Lung microvascular endothelial cell (primary cell): ENCODE results near the gene P2RY11. TPM values are rescaled to one million over a fixed set of nuclear protein-coding genes. Genes with fewer than 3 reads are reported as not detected.

ENCODE experiments used
- DNase-seq, 2 donors: peaks; one replicate each; pipeline versions ENCODE4 v3.0.0 to v3.0.0-alpha.2; 2010; ENCODE audit warnings: low read depth in 2 of 2
- total RNA-seq: library from RNA; depleted of rRNA; stranded (reverse); fragments of >200 nt; gene quantifications from 2 replicates; pipeline ENCODE4 v1.2.1, GENCODE V29; 2014

Gene P2RY11
- total RNA-seq, 1 donor from 2014 or later = 1.8 TPM

DNA sequence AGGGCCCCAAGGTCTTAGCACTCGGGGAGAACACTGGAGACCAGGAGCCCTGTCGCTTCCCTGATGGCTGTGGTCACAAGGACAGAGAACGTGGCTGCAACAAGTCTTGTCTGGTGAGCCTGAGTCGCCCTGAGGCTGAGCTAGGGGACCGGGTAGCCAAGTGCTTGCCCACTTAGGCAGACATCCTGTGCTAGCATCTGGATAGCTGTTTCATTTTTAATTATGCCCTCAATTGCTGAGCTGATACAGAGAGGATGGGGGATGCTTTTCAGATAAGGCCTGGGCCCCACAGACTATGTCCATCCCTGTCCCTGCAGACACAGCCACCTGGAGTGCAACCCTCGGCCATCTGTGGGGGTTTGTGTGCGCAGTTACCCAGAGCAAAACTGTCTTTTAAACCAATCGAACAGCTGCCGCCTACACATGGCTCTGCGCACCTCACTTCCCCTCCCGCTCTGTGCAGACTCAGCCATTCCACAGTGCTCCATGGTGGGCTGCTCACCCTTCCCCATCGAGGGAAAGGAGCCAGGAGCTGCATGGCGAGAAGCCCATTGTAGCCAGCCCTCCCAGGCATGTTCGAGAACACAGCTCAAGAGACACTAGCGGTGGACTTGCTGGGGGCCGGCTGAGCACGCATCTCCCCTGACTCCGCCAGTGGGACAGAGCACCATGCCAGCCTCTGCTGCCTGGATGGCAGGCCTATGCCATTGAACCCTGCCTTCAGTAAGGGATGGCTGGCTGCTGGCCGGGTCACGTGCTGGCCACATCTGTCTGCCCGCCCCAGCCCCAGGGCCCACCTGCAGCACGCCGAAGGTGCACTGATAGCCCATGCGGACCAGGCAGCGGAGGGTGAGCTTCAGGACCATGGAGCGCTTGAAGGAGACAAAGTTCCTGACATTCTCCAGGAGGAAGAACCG, 27.6 kb downstream of the P2RY11 start:
- no peak for DNase-seq

DNA sequence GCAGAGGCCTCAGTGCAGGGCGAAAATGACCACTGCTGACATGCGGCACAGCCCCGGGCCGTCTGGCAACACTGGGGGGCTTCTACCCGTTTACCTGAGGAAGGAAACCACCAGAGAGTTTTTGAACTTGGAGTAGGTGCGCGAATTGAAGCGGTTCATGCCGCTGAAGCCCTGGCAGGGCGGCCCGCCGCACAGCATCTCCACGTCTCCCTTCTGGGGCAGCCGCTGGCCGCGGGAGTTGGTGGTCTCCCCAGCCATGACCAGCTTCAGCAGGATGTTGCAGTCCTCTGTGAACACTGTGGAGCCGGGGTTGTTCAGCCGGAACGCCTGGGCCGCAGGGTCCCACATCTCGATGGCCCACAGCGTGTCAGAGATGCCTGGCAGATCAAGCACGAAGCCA, 28.5 kb downstream of the P2RY11 start:
- DNase-seq = no peak

DNA sequence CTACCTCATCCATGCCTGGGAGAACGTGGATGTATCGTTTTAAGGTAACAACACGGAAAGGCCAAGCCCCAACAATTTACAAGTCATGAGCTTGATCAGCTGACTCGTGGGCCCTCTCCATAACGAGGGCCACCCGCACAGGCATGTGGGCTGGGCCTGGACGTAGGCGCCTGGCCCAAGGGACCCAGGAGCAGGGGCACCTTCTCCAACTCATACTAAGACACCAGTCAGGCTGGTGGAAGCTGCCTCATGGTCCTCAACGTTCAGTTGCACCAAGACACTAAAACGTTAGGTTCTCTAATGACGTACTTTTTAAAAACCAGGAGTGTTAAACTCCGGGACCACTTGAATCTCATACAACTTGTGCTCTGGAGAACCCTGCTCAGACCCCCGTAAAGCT, 30.0 kb downstream of the P2RY11 start:
- DNase-seq = no peak

DNA sequence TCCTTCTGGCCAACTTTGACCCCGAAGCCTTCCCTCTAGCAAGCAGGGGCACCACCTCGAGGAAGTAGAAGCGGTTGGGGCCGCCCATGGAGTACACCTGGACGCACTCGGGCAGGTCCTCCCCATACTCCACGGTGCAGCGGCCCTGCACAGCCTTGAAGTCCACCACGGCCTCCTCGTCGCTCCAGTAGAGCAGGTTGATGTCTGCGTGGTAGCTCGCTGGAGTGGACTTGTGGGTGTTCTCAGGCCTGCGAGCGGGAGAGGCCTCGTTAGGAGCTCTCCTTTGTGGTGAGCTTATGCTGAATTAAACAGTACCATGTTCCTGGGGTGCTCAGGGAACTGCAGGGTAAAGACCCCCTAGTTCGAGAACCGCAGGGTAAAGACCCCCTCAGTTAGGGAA, 30.5 kb downstream of the P2RY11 start:
- no peak for DNase-seq

DNA sequence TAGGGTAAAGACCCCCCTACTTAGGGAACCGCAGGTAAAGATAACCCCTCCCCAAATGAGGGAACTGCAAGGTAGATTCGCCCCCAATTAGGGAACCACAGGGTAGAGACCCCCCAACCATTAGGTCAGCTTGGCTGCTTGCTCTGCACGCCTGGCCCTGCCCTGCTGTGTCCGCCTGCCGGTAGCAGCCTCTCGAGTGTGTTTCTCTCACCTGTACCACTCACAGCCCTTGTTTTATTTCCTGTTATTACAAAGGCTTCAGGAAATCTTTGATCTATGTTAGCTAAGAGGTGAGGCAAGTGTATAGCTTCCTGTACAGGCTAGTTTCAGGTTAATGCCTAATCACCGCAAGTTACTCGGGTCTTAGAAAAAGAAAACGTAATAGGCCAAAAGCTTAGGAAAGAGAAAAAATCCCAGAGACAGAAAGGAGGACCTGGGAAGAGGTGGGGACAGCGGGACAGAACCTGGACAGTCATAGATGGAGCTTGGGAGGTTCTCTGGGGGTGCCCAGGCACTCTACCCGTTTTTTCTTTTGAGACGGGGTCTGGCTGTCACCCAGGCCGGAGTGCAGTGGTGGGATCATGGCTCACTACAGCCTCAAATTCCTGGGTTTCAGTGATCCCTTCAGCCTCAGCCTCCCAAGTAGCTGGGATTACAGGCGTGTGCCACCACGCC, 31.3 kb downstream of the P2RY11 start:
- no peak for DNase-seq

DNA sequence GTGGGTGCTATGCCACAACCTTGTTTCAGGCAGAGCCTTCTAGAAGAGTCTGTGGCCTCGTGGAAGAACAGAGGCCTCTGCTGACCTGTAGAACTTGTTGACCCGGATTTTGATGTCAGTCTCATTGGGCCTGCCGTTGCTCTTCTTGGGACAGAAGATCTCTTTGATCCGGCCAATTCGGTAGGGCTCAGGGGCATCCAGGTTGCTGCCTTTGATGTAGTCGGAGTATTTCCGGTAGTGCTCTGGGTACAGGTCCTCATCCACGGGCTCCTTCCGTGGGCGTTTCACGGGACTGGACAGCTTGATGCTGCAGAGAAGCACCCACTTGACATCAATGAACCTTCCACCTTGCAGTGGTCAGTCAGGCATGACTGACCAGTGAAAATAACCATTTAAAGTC, 32.2 kb downstream of the P2RY11 start:
- no peak for DNase-seq

DNA sequence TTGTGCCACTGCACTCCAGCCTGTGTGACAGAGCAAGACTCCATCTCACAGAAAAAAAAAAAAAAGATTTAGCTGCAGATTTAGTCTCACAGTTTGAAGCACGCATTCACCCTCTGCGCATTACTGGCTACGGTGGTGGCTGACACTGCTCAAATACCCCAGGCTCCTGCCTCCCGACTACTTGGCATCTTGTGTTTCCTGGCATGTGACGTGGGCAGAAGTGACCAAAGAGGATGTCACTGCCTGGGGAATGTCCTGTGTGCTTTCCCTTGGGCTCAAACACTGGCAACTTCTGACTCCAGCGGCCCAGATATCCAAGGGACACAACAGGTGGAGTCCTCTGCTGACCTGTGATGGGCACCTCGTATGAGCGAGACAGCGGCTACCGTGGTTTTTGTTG, 32.9 kb downstream of the P2RY11 start:
- peak in 1 of 2 donors; percentile 49 for DNase-seq

DNA sequence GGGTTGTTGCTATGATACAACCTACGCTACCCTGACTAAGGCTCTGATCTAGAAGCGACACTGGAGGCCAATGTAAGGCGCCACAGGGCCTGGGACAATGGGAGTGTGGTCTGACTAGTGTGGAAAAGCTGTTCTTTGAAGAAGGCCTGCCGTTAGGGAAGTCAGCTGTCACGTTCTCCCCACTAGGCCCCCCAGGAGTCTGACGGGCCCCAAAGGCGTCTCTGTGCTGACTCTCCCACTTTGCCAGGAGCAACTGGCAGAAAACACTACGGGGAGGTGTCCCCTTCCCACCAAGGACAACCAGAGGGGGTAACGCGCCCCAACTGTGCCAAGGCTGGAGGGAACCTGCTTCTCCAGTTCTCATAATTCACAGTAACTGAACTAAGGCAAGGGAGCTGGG, 33.5 kb downstream of the P2RY11 start:
- DNase-seq = no peak

DNA sequence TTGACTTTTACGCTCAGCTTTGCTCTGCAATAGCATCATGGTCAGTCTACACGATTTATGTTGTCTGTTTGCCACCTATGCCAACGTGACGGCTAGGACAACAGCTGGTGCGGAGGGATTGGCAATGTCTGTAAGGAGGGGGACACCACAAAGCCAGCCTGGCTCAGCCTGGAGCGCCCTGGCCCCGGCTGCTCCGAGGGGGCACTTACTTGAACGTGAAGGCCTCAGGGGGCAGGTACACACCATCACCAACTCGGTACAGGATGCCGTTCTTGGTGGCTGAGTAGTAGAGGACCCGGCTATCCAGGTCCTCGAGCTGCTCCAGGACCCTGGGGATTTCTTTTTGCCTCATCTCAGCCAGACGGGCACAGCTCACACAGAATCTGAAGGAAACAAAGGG, 34.6 kb downstream of the P2RY11 start:
- DNase-seq = no peak

DNA sequence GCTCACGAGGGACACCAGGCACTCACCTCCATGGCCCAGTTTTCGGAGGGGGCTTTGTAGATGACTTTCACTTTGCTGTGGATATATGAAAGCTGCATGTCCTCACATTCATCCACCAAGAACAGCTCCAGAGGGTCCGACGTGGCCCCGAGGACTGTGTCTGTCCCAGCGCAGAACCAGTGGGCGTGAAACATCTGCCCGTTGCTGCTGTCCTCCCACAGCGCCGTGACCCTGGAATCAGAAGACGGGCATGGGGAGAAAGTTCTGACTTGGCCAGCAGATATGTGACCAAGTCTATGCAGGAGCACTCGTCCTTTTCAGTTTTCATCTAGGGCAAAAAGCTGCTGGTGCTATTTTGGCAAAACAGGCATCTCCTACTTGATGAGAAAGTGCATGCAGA, 37.9 kb downstream of the P2RY11 start:
- DNase-seq = no peak

DNA sequence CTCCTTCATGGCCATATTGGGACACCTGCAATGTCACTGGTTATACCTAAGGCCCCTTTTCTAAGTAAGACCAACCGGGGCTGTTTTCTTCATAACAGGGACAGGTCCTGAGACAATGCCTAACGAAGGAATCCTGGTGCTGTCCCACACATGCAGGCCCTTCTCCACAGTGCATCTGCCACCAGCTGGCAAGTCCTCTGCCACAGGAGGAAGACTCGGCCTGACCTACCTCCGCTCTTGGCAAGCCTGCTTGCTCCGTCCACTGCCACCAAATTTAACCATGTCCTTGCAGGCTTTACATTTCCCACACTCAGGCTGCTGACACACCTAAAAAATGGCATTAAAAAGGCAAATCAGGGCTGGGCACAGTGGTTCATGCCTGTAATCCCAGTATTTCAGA, 40.0 kb downstream of the P2RY11 start:
- DNase-seq = no peak

DNA sequence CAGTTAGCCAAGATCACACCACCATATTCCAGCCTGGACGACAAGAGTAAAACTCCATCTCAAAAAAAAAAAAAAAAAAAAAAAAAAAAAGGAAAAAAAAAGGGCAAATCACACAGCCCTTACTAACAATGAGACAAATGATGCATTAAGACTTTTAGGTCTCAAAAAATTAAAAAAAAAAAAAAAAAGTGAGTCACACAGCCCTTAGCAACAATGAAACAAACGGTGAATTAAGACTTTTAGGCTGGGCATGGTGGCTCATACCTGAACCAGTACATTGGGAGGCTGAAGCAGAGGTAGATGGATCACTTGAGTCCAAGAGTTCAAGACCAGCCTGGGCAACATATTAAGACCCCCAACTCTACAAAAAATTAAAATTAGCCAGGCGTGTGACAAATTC, 40.6 kb downstream of the P2RY11 start:
- DNase-seq = no peak

DNA sequence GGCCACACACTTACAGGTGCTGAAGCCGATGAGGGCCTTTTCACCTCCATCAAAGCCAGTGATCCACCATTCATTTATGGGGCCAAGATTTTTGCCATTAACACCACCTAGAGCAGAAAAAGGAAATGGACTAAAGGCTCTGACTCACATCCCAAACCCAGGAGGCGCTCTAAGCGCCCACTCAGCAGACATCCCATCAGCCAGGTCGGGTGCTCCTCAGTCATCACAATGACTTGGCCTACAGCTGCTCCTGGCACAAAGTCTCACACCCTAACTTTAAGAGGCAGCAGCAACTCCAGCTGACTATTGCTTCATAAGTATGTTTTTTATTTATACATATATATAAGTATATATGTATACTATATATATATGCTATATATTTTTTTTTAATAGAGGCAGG, 44.3 kb downstream of the P2RY11 start:
- DNase-seq = peak in 1 of 2 donors; percentile 50

DNA sequence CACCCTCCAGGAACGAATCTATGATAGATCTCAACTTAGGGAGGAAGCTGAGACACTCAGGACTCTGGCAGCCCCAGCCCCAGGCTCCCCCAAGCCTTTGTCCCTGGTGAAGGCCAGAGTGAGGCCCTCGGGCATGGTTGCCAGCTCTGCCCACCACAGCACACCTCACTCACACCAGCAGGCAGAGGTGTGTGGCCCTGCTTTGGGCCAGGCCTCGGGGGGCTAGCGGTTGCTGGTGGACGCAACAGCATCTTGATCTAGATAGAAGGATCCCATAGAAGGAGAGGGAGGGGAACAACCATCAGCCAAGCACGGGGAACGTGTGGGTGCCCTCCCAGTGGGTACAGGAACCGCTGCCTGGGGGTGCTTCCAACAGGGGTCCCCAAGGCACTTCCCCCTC, 46.6 kb downstream of the P2RY11 start:
- no peak for DNase-seq

DNA sequence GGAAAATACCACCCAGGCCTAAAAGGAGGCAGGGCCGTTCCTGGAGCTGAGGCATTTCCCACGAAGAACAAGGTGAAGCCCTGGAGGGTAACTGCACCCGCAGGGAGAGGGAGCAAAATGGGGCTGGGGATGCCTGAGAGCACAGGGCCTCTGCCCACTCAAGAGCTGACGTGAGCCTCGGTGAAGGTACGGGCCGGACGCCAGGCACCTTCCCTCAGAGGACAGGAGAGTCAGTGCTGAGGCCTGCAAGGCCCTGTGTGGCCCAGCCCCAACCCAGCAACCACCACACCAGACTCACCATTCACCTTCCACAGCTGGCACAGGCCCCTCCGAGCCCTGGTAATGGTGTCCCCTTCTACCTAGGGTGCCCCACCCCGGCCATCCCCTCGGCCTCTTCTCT, 47.0 kb downstream of the P2RY11 start:
- DNase-seq = no peak

DNA sequence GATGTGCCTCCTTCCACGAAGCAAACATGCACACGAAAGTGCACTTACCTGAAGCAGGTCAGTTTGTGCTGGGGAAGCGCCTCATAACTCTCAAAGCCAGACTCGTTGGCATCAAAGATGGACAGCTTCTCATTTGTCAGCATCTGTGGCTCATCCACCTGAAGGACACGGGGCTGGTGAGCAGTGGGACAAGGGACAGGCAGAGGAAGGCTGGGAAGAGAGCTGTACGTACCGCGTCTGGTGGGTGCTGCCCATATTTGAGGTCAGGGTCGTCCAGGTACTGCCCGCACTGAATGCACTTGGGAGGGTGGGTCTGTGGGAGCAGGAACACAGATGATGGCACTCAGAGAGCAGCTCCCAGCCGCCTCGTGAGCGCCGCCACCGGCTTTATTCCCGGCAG, 48.1 kb downstream of the P2RY11 start:
- DNase-seq = no peak

DNA sequence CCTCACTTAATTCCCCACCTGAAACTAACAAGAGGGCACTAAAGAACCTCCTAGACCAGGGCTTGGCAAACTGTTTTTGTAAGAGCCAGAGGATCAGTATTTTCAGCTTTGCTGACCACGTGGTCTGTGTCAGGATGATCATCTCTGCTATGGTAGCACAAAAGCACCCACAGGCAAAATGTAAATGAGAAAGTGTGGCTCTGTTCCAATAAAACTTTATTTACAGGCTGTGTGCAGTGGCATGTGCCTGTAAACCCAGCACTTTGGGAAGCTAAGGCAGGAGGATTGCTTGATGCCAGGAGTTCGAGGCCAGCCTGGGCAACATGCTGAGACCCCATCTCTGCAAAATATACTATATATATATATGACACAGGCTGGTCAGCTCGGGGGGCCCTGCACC, 52.0 kb downstream of the P2RY11 start:
- DNase-seq = no peak

Other genes with a start within 250 kb of the P2RY11 start
- 0.65 and 0.79 TPM in 2 replicates for gene OLFM2, start 175.2 kb upstream of the P2RY11 start, total RNA-seq
- under 0.01 TPM in 2 replicates for gene COL5A3, start 101.2 kb upstream of the P2RY11 start, total RNA-seq
- not detected in 2 replicates for gene RDH8, start 98.2 kb upstream of the P2RY11 start, total RNA-seq
- gene SHFL, start 25.4 kb upstream of the P2RY11 start, total RNA-seq = 12.9 and 20.4 TPM in 2 replicates
- 0.20 and 0.22 TPM in 2 replicates for gene ANGPTL6, start 9.0 kb upstream of the P2RY11 start, total RNA-seq
- gene PPAN, start 5.3 kb upstream of the P2RY11 start, total RNA-seq = 12.6 and 23.0 TPM in 2 replicates
- gene EIF3G, start 8.2 kb downstream of the P2RY11 start, total RNA-seq = 228 and 274 TPM in 2 replicates
- 14.9 and 15.3 TPM in 2 replicates for gene DNMT1, start 83.3 kb downstream of the P2RY11 start, total RNA-seq
- gene S1PR2, start 119.6 kb downstream of the P2RY11 start, total RNA-seq = 0.20 and 0.44 TPM in 2 replicates
- 12.9 and 13.5 TPM in 2 replicates for gene MRPL4, start 140.5 kb downstream of the P2RY11 start, total RNA-seq
- gene ICAM1, start 159.4 kb downstream of the P2RY11 start, total RNA-seq = 8.3 and 8.5 TPM in 2 replicates
- 0.22 TPM in 1 of 2 replicates, not detected in the other for gene ICAM4, start 175.3 kb downstream of the P2RY11 start, total RNA-seq
- gene ICAM5, start 178.3 kb downstream of the P2RY11 start, total RNA-seq = under 0.01 TPM in 1 of 2 replicates, not detected in the other
- 0.22 and 0.40 TPM in 2 replicates for gene ZGLP1, start 198.1 kb downstream of the P2RY11 start, total RNA-seq
- gene FDX2, start 204.3 kb downstream of the P2RY11 start, total RNA-seq = 6.8 and 13.9 TPM in 2 replicates
- 5.4 and 6.2 TPM in 2 replicates for gene RAVER1, start 221.8 kb downstream of the P2RY11 start, total RNA-seq
- gene ICAM3, start 227.9 kb downstream of the P2RY11 start, total RNA-seq = 7.8 and 8.7 TPM in 2 replicates